ENCODE measurements around the gene CAMTA1. TPM values are rescaled to one million over a fixed set of nuclear protein-coding genes. Genes with fewer than 3 reads are reported as not detected.

The CAMTA1 gene
- total and polyA plus RNA-seq, 4 donors, result 48.1 to 140 (median 52.3) TPM

DNA sequence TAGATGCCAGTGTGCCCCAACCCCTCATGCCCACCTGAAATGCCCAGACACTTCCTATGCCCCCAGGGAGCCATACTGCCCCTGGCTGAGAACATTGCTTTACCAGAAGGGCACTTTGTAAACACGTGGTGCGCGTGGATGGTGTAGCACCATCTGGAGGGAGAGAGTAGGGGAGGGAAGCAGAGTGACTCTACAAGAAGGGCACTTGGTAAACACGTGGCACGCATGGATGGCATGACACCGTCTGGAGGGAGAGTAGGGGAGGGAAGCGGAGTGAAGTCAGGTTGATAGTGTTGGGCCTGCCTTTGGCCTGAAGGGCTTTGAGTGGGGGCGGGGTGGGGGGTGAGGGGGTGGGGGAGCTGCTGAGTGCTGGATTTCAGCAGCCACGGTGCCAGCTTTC, 661.8 kb downstream of the CAMTA1 start:
- Histone ChIP-seq H3K9ac (ENCODE audit: insufficient read depth in 1 of 2, low read length in 2 of 2) (no peak overlapping the region), H3K9me3 (ENCODE audit: control insufficient read depth in 4 of 4, insufficient read depth in 3 of 4, low read length in 3 of 4) (no peaks in the 10 kb centered on the region), H3K4me1 (ENCODE audit: control insufficient read depth in 5 of 5, insufficient read depth in 5 of 5, low read length in 5 of 5) (peaks cover 0 to 7% (median 0%) of the 10 kb centered on the region in 5 donors), H3K27me3 (ENCODE audit: control insufficient read depth in 3 of 3, insufficient read depth in 3 of 3, low read length in 2 of 3) (no peaks in the 10 kb centered on the region), H3K36me3 (ENCODE audit: control insufficient read depth in 4 of 4, insufficient read depth in 4 of 4, low read length in 4 of 4) (no peaks in the 10 kb centered on the region), H3K27ac (ENCODE audit: low read depth in 1 of 2, low read length in 1 of 2) (no peak overlapping the region), H3K4me3 (no peak overlapping the region)
- TF ChIP-seq, protein P1, sequence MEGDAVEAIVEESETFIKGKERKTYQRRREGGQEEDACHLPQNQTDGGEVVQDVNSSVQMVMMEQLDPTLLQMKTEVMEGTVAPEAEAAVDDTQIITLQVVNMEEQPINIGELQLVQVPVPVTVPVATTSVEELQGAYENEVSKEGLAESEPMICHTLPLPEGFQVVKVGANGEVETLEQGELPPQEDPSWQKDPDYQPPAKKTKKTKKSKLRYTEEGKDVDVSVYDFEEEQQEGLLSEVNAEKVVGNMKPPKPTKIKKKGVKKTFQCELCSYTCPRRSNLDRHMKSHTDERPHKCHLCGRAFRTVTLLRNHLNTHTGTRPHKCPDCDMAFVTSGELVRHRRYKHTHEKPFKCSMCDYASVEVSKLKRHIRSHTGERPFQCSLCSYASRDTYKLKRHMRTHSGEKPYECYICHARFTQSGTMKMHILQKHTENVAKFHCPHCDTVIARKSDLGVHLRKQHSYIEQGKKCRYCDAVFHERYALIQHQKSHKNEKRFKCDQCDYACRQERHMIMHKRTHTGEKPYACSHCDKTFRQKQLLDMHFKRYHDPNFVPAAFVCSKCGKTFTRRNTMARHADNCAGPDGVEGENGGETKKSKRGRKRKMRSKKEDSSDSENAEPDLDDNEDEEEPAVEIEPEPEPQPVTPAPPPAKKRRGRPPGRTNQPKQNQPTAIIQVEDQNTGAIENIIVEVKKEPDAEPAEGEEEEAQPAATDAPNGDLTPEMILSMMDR (IDR thresholded peaks at IDR 0.05; ENCODE audit: control extremely low read depth, extremely low read depth), result no peak
- ATAC-seq (ENCODE audit: insufficient read depth, low FRiP score) (no peak), DNase-seq (no peak)
- 72 to 80% methylated on average over 9 of the region's 9 CpGs for WGBS, 2 donors

DNA sequence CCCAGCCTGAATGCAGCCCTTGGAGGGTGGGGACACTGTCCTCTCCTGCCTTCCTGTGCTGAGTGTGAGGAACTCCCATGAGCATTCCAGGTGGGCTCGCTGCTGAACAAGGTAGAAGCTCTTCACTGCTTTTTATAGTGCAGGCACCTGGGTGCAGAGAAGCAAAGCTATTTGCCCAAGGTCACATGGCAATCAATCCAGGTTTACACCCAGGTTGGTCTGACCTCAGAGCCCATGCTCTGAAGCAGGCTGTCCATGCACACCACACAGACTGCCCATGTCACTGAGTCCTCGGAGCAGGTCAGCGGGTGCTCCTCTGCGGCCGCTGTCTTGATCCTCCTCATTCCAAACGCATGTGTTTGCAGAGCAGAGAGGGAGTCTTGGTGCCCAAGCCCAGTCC, 662.5 kb downstream of the CAMTA1 start:
- no peak for ATAC-seq (ENCODE audit: insufficient read depth, low FRiP score)
- Histone ChIP-seq H3K27ac (ENCODE audit: low read depth in 1 of 2, low read length in 1 of 2) (no peak overlapping the region), H3K4me3 (no peak overlapping the region), H3K36me3 (ENCODE audit: control insufficient read depth in 4 of 4, insufficient read depth in 4 of 4, low read length in 4 of 4) (no peaks in the 10 kb centered on the region), H3K4me1 (ENCODE audit: control insufficient read depth in 5 of 5, insufficient read depth in 5 of 5, low read length in 5 of 5) (peaks cover 0 to 7% (median 0%) of the 10 kb centered on the region in 5 donors), H3K9me3 (ENCODE audit: control insufficient read depth in 4 of 4, insufficient read depth in 3 of 4, low read length in 3 of 4) (no peaks in the 10 kb centered on the region), H3K27me3 (ENCODE audit: control insufficient read depth in 3 of 3, insufficient read depth in 3 of 3, low read length in 2 of 3) (no peaks in the 10 kb centered on the region), H3K9ac (ENCODE audit: insufficient read depth in 1 of 2, low read length in 2 of 2) (no peak overlapping the region)
- 85 to 94% methylated on average over 6 of the region's 6 CpGs for WGBS, 2 donors
- no peak for DNase-seq
- TF ChIP-seq, protein P1 (IDR thresholded peaks at IDR 0.05; ENCODE audit: control extremely low read depth, extremely low read depth), result no peak

DNA sequence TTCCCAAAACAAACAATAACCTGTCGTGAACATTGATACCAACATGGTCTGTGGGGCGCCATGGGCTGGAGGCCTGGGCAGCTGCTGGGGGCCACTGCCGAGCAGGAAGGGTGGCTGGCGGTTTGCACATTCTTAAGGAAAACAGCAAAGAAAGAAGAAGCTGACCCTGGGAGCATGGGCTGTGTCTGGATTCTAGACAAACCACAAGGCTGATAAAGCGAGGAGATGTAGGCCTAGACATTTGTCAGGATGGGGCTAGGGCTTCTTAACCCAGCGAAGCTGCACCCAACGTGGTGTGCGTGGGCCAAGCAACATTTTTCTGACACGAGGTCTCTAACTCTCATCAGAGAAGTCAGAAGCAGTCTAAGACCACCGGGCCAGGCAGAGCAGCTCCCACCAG, 663.7 kb downstream of the CAMTA1 start:
- TF ChIP-seq, protein P1 (IDR thresholded peaks at IDR 0.05; ENCODE audit: control extremely low read depth, extremely low read depth), result no peak
- DNase-seq, result no peak
- H3K9me3 ChIP-seq (ENCODE audit: control insufficient read depth in 4 of 4, insufficient read depth in 3 of 4, low read length in 3 of 4), result no peaks in the 10 kb centered on the region

DNA sequence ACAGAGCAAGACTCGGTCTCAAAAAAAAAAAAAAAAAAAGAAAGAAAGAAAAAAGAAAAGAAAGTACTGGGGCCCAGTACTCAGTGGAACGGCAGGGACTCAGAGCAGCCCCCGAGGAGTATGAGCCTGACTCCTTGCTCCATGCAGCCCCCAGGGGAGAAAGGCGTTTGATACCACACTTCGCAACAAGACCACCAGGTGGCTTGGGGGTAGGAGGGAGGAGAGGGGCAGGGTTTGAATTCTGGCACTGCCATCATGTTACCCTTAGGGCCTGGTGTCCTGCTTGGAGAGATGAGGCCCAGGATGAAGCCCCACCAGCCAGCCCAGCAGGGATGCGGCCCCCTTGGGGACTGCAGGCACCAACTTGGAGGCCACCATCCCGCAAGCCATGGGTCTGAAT, 664.5 kb downstream of the CAMTA1 start:
- Histone ChIP-seq H3K9me3 (ENCODE audit: control insufficient read depth in 4 of 4, insufficient read depth in 3 of 4, low read length in 3 of 4) (no peaks in the 10 kb centered on the region), H3K27ac (ENCODE audit: low read depth in 1 of 2, low read length in 1 of 2) (no peak overlapping the region), H3K27me3 (ENCODE audit: control insufficient read depth in 3 of 3, insufficient read depth in 3 of 3, low read length in 2 of 3) (no peaks in the 10 kb centered on the region), H3K9ac (ENCODE audit: insufficient read depth in 1 of 2, low read length in 2 of 2) (no peak overlapping the region), H3K4me1 (ENCODE audit: control insufficient read depth in 5 of 5, insufficient read depth in 5 of 5, low read length in 5 of 5) (peaks cover 0 to 8% (median 3%) of the 10 kb centered on the region in 5 donors), H3K4me3 (no peak overlapping the region), H3K36me3 (ENCODE audit: control insufficient read depth in 4 of 4, insufficient read depth in 4 of 4, low read length in 4 of 4) (no peaks in the 10 kb centered on the region)
- WGBS, 2 donors, result 93% methylated on average over 7 of the region's 7 CpGs
- ATAC-seq (ENCODE audit: insufficient read depth, low FRiP score) (no peak), DNase-seq (no peak)
- TF ChIP-seq, protein P1 (IDR thresholded peaks at IDR 0.05; ENCODE audit: control extremely low read depth, extremely low read depth), result no peak

More for the DNA sequence above, 663.7 kb downstream of the CAMTA1 start:
- Histone ChIP-seq H3K27me3 (ENCODE audit: control insufficient read depth in 3 of 3, insufficient read depth in 3 of 3, low read length in 2 of 3) (no peaks in the 10 kb centered on the region), H3K4me3 (no peak overlapping the region), H3K4me1 (ENCODE audit: control insufficient read depth in 5 of 5, insufficient read depth in 5 of 5, low read length in 5 of 5) (peaks cover 0 to 5% (median 0%) of the 10 kb centered on the region in 5 donors), H3K36me3 (ENCODE audit: control insufficient read depth in 4 of 4, insufficient read depth in 4 of 4, low read length in 4 of 4) (no peaks in the 10 kb centered on the region), H3K9ac (ENCODE audit: insufficient read depth in 1 of 2, low read length in 2 of 2) (no peak overlapping the region), H3K27ac (ENCODE audit: low read depth in 1 of 2, low read length in 1 of 2) (no peak overlapping the region)
- WGBS, 2 donors, result 94 to 96% methylated on average over 10 of the region's 10 CpGs
- no peak for ATAC-seq (ENCODE audit: insufficient read depth, low FRiP score)

All from lung (tissue), 12 donors.